Measurements from ENCODE around the gene PIM3. TPM values are rescaled to one million over a fixed set of nuclear protein-coding genes. Genes with fewer than 3 reads are reported as not detected.

PIM3 gene
- total RNA-seq, 1 experiment from 2014 or later = 67.0 TPM

DNA sequence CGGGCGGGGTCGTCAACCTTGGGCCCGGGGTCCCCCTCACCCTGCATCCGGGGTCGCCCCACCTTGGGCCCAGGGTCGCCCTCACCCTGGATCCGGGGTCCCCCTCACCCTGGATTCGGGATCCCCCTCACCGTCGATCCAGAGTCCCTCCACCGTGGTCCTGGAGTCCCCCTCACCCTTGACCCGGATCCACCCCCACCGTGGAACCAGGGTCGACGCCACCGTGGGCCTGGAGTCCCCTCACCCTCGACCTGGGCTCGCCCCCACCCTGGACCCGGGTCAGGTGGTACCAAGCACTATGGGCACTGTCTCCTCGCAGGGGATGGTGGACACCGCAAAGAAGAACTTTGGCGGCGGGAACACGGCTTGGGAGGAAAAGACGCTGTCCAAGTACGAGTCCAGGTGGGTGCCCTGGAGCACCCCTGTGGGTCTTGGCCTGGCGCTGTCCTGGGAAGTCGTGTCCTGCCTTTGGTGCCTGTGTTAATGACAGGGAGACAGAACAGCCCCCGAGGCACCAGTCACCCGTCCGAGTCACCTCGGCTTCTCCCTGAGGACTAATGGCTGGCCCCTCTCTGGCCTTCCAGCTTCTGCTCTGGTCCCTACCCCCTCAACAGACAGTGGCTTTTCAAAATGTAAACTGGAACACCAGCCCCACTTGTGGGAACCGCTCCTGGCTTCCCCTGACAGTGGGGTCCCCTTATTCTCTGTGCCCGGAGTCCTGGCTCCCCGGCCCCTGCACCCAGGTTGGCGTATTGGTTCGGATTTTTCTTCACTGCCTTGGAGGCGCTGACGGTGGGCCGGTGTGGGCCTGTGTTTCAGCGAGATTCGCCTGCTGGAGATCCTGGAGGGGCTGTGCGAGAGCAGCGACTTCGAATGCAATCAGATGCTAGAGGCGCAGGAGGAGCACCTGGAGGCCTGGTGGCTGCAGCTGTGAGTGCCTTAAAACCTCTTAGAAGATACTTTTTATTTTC lies 41.4 kb upstream of the PIM3 start:
- ChIA-PET CTCF (no interaction called here), POLR2A (ENCODE audit: unreplicated experiment) (interaction anchor here (0.6 to 0.7 kb wide), 2 partner anchors 39 to 1401 kb away, joined by 4 to 5 read pairs; no protein-coding TSS in a partner anchor)
- Histone ChIP-seq H3K36me3 (ENCODE audit: low read depth) (no peaks in the 10 kb centered on the region), H3K79me2 (ENCODE audit: low read depth) (peaks cover 21% of the 10 kb centered on the region), H3K4me1 (replicated peaks; ENCODE audit: insufficient read depth) (peaks cover 17% of the 10 kb centered on the region), H3K27ac (no peak overlapping the region), H3K4me2 (peak overlapping the region; percentile 93), H3K9me3 (ENCODE audit: insufficient read depth, low read depth) (no peaks in the 10 kb centered on the region), H3K9me2 (ENCODE audit: insufficient read depth) (no peaks in the 10 kb centered on the region), H4K20me1 (ENCODE audit: insufficient read depth) (no peaks in the 10 kb centered on the region), H2AFZ (peak overlapping the region; percentile 77), H3K4me3 (peak overlapping the region; percentile 82), H3F3A (ENCODE audit: insufficient read depth, low read depth) (peaks cover 10% of the 10 kb centered on the region; the same call in 1 of the 2 replicates), H3K27me3 (ENCODE audit: insufficient read depth, low read depth) (no peaks in the 10 kb centered on the region)
- DNase-seq = no peak
- intact Hi-C loops (cut with micrococcal nuclease; ENCODE audit: unreplicated experiment) = loop anchor here (2.0 kb wide), 1 partner anchor 152 kb away; no protein-coding TSS in a partner anchor
- TF ChIP-seq EZH2 (IDR thresholded peaks at IDR 0.05; ENCODE audit: low read depth) = no peak
- TF ChIP-seq, protein P1, sequence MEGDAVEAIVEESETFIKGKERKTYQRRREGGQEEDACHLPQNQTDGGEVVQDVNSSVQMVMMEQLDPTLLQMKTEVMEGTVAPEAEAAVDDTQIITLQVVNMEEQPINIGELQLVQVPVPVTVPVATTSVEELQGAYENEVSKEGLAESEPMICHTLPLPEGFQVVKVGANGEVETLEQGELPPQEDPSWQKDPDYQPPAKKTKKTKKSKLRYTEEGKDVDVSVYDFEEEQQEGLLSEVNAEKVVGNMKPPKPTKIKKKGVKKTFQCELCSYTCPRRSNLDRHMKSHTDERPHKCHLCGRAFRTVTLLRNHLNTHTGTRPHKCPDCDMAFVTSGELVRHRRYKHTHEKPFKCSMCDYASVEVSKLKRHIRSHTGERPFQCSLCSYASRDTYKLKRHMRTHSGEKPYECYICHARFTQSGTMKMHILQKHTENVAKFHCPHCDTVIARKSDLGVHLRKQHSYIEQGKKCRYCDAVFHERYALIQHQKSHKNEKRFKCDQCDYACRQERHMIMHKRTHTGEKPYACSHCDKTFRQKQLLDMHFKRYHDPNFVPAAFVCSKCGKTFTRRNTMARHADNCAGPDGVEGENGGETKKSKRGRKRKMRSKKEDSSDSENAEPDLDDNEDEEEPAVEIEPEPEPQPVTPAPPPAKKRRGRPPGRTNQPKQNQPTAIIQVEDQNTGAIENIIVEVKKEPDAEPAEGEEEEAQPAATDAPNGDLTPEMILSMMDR (conservative IDR thresholded peaks at IDR 0.05) = no peak
- BruUV-seq (replicated peaks) = no TSS peak

DNA sequence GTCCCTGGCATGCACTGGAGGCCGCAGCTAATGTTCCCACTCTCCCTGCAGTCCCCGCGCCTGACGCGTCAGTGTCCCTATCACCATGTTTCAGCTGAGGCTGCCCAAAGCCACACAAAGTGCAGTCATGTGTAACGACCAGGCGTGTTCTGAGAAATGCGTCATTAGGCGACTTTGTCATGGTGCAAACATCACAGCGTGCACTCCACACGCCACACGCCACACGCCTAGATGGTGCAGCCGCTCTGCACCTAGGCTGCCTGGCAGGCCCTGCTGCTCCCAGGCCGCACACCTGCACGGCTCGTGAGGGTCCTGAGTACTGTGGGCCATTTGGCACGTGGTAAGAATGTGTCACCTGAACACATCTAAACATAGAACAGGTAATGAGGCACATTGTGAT lies 39.7 kb upstream of the PIM3 start:
- Histone ChIP-seq H3K4me2 (no peak overlapping the region), H3K9me3 (ENCODE audit: insufficient read depth, low read depth) (no peaks in the 10 kb centered on the region), H3K4me3 (no peak overlapping the region), H3K4me1 (replicated peaks; ENCODE audit: insufficient read depth) (peaks cover 17% of the 10 kb centered on the region), H3K36me3 (ENCODE audit: low read depth) (no peaks in the 10 kb centered on the region), H4K20me1 (ENCODE audit: insufficient read depth) (no peaks in the 10 kb centered on the region), H3K27me3 (ENCODE audit: insufficient read depth, low read depth) (no peaks in the 10 kb centered on the region), H3F3A (ENCODE audit: insufficient read depth, low read depth) (peaks cover 14% of the 10 kb centered on the region; the same call in 1 of the 2 replicates), H2AFZ (no peak overlapping the region), H3K9me2 (ENCODE audit: insufficient read depth) (no peaks in the 10 kb centered on the region), H3K27ac (no peak overlapping the region), H3K79me2 (ENCODE audit: low read depth) (peaks cover 17% of the 10 kb centered on the region)
- no peak for DNase-seq
- no peak for TF ChIP-seq EZH2 (IDR thresholded peaks at IDR 0.05; ENCODE audit: low read depth)
- TF ChIP-seq, protein P1 (conservative IDR thresholded peaks at IDR 0.05) = no peak
- intact Hi-C loops (cut with micrococcal nuclease; ENCODE audit: unreplicated experiment) = no loop called here
- ChIA-PET CTCF (no interaction called here), POLR2A (ENCODE audit: unreplicated experiment) (no interaction called here)
- BruUV-seq (replicated peaks) = no TSS peak

GRCh38 chr22:49921508-49922278 lies 38.9 kb upstream of the PIM3 start:
- H4K20me1 ChIP-seq (ENCODE audit: insufficient read depth) = no peaks in the 10 kb centered on the region
- no peaks in the 10 kb centered on the region for H3K9me2 ChIP-seq (ENCODE audit: insufficient read depth)
- DNase-seq = no peak
- no peak overlapping the region for H2AFZ ChIP-seq
- H3K4me2 ChIP-seq = no peak overlapping the region
- no TSS peak for BruUV-seq (replicated peaks)
- H3K9me3 ChIP-seq (ENCODE audit: insufficient read depth, low read depth) = no peaks in the 10 kb centered on the region
- H3K4me3 ChIP-seq = no peak overlapping the region
- ChIA-PET CTCF (no interaction called here), POLR2A (ENCODE audit: unreplicated experiment) (no interaction called here)
- H3K79me2 ChIP-seq (ENCODE audit: low read depth) = peaks cover 12% of the 10 kb centered on the region
- peaks cover 14% of the 10 kb centered on the region for H3F3A ChIP-seq (ENCODE audit: insufficient read depth, low read depth)
- no peak overlapping the region for H3K27ac ChIP-seq
- no peaks in the 10 kb centered on the region for H3K36me3 ChIP-seq (ENCODE audit: low read depth)
- H3K27me3 ChIP-seq (ENCODE audit: insufficient read depth, low read depth) = no peaks in the 10 kb centered on the region
- peaks cover 16% of the 10 kb centered on the region for H3K4me1 ChIP-seq (replicated peaks; ENCODE audit: insufficient read depth)
- intact Hi-C loops (cut with micrococcal nuclease; ENCODE audit: unreplicated experiment) = no loop called here
- TF ChIP-seq EZH2 (IDR thresholded peaks at IDR 0.05; ENCODE audit: low read depth) = no peak
- TF ChIP-seq, protein P1 (conservative IDR thresholded peaks at IDR 0.05) = no peak

All from PC-9 (cell line).